Spinal cord (tissue), 10 donors: ENCODE data around the gene SIPA1L3. TPM values are rescaled to one million over a fixed set of nuclear protein-coding genes. Genes with fewer than 3 reads are reported as not detected.
A peak's percentile ranks its signal among the peaks of the same experiment; 100 is the strongest.
"Not testable (repeated sequence)": the region's sequence is repeated elsewhere in the genome, so short reads cannot be mapped to it uniquely, and the experiment has no call there.

ENCODE experiments used
- DNase-seq, 6 donors: peaks; one replicate each; pipeline versions ENCODE4 v3.0.0 to v3.0.0-alpha.2; 2013 to 2015; ENCODE audit warnings: low spot score in 6 of 6, low read depth in 4 of 6
- H3K27ac ChIP-seq: one replicate; pipeline ENCODE4 v1.5.1; 2013; ENCODE audit warnings: low read depth, low read length, control low read depth
- H3K27me3 ChIP-seq: one replicate; pipeline ENCODE4 v1.6.1; 2013; ENCODE audit warnings: low read length; ENCODE audit not compliant: control insufficient read depth, insufficient read depth
- H3K36me3 ChIP-seq: one replicate; pipeline ENCODE4 v1.6.1; 2013; ENCODE audit warnings: low read length; ENCODE audit not compliant: control insufficient read depth, insufficient read depth
- H3K4me1 ChIP-seq: one replicate; pipeline ENCODE4 v1.6.1; 2013; ENCODE audit warnings: low read length; ENCODE audit not compliant: control insufficient read depth, insufficient read depth
- H3K4me3 ChIP-seq: one replicate; pipeline ENCODE4 v1.5.1; 2013; ENCODE audit warnings: low read depth, low read length, control low read depth
- H3K9me3 ChIP-seq: one replicate; pipeline ENCODE4 v1.6.1; 2013; ENCODE audit warnings: low read length; ENCODE audit not compliant: control insufficient read depth, insufficient read depth
- WGBS: methylation state at CpG from one replicate; pipeline ENCODE4 v1.1.5; 2013; ENCODE audit warnings: missing lambda C conversion rate; ENCODE audit not compliant: insufficient coverage; 5-methylcytosine and 5-hydroxymethylcytosine counted together
- long read RNA-seq, 4 donors: transcript quantifications; one replicate each; lab custom pipeline, GENCODE V29; 2026
- polyA plus RNA-seq, 2 donors: library from polyadenylated mRNA; unstranded; fragments of 120-200 nt; gene quantifications; one replicate each; pipeline ENCODE4 v1.2.1, GENCODE V29; 2013; ENCODE audit not compliant: insufficient read length in 2 of 2
- total RNA-seq, 2 donors: library from RNA; depleted of rRNA in 1 of 2; stranded (reverse); fragments of 120-200 nt in 1 of 2; fragments of >200 nt in 1 of 2; gene quantifications; one replicate each; pipeline versions ENCODE4 v1.2.3 to v1.2.4, GENCODE V29; 2013 to 2014
- donor health status: healthy.

SIPA1L3 gene, protein sequence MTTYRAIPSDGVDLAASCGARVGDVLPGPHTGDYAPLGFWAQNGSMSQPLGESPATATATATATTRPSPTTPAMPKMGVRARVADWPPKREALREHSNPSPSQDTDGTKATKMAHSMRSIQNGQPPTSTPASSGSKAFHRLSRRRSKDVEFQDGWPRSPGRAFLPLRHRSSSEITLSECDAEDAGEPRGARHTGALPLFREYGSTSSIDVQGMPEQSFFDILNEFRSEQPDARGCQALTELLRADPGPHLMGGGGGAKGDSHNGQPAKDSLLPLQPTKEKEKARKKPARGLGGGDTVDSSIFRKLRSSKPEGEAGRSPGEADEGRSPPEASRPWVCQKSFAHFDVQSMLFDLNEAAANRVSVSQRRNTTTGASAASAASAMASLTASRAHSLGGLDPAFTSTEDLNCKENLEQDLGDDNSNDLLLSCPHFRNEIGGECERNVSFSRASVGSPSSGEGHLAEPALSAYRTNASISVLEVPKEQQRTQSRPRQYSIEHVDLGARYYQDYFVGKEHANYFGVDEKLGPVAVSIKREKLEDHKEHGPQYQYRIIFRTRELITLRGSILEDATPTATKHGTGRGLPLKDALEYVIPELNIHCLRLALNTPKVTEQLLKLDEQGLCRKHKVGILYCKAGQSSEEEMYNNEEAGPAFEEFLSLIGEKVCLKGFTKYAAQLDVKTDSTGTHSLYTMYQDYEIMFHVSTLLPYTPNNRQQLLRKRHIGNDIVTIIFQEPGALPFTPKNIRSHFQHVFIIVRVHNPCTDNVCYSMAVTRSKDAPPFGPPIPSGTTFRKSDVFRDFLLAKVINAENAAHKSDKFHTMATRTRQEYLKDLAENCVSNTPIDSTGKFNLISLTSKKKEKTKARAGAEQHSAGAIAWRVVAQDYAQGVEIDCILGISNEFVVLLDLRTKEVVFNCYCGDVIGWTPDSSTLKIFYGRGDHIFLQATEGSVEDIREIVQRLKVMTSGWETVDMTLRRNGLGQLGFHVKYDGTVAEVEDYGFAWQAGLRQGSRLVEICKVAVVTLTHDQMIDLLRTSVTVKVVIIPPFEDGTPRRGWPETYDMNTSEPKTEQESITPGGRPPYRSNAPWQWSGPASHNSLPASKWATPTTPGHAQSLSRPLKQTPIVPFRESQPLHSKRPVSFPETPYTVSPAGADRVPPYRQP (N-terminal part only)
- 10 to 100 TPM; 13.6 to 16.3 TPM for total RNA-seq
- polyA plus RNA-seq: 10 to 100 TPM; 27.5 to 34.8 TPM
- long read RNA-seq, donor 1, partial matches to known transcripts: 0 of 1 reads
- long read RNA-seq, donor 1, other reads (novel, unspliced or antisense): 0 of 1 reads
- long read RNA-seq, donor 2: 0 reads
- long read RNA-seq, donor 3, partial matches to known transcripts: 7 of 8 reads
- long read RNA-seq, donor 3, other reads (novel, unspliced or antisense): 0 of 8 reads
- long read RNA-seq, donor 4, partial matches to known transcripts: 0 of 2 reads
- long read RNA-seq, donor 4, other reads (novel, unspliced or antisense): 0 of 2 reads

DNA sequence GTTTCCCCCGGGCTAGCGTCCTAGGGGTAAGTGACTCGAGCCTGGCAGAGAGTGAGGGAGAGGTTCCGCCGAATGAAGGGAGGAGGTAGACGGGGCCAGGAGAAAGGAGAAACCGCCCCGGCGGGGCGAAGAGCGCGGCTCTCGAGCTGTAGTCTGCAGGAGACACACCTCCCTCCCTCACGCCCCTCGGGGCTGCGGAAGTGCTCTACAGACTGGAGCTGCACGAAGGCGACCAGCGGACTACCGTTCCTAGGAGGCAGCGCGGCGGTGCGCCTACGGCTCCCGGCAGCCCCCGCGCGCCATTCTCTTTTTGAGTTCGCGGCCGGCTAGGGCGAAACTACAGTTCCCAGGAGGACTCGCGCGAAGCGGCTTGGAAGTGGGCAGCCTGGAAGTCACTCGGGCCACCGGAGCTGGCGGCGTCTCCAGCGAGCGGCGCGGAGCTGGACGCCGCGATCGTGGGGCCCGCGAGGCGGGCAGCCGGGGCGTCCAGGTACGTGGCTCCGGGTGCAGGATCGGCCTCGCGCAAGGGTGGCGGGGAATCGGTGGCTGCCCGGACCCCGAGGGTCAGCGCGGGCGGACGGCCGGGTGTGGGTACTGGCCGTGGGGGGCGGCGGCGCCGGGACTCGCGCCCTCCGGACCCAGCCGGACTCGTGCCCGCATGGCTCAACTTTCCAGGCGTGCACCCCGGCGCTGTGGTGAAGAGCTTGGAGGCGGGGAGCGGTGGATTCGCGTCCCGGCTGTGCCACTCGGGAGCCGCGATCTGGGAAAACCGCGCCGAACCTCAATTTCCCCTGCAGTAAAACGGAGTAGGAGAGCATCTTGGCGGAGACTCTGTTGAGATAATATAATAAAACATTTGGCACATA lies at the start of gene SIPA1L3:
Gene SIPA1L3 (plus strand): TSS at position 340 of the 866 bp plus-strand sequence. CDS start 174,358 bp downstream, outside the sequence.
- peak within 1 kb of the TSS; percentile 88 for H3K27ac ChIP-seq
- peak; percentile 90 to 99 (median 93) for DNase-seq
- no peaks in the 10 kb centered on the region for H3K27me3 ChIP-seq
- peak within 1 kb of the TSS; percentile 71 for H3K4me3 ChIP-seq
- under 1% methylated on average over 88 of the region's 95 CpGs for WGBS
- peaks cover 18% of the 10 kb centered on the region for H3K4me1 ChIP-seq
- H3K9me3 ChIP-seq: no peaks in the 10 kb centered on the region
- H3K36me3 ChIP-seq: no peaks in the 10 kb centered on the region

DNA sequence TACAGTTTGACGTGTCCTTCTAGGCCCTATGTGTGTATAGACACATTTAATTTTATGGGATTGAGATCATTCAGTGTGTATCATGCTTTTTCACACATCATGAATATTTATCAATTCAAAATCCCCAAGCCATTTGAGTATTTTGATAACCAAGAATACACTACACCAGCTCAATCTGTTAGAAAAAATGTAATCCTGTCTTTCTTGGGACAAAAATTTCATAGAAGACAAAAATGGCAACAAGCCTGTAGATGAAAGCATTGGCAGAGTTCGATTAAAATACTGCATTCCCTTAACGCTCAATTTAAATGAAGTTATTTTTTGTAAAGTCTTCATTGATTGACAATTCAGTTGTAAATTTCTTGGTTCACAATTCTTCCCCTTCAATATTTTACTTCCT lies 42.5 kb upstream of the SIPA1L3 start:
- no peaks in the 10 kb centered on the region for H3K4me1 ChIP-seq
- H3K4me3 ChIP-seq: no peak overlapping the region
- peak in 1 of 6 donors; percentile 69 for DNase-seq
- H3K27me3 ChIP-seq: no peaks in the 10 kb centered on the region
- H3K9me3 ChIP-seq: no peaks in the 10 kb centered on the region
- no peak overlapping the region for H3K27ac ChIP-seq
- no CpG with 5 or more reads among the region's 3 CpGs for WGBS
- no peaks in the 10 kb centered on the region for H3K36me3 ChIP-seq

DNA sequence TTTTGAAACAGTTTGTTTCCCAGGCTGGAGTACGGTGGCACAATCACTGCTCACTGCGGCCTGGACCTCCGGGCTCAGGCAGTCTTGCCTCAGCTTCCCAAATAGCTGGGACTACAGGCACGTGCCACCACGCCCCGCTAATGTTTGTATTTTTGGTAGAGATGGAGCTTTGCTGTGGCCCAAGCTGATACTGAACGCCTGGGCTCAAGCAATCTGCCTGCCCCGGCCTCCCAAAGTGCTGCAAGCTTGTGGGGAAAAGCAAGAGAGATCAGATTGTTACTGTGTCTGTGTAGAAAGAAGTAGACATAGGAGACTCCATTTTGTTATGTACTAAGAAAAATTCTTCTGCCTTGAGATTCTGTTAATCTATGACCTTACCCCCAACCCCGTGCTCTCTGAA lies 41.1 kb upstream of the SIPA1L3 start:
- not testable (repeated sequence) for H3K36me3 ChIP-seq, DNase-seq, H3K4me1 ChIP-seq, H3K27me3 ChIP-seq, H3K4me3 ChIP-seq, H3K27ac ChIP-seq, H3K9me3 ChIP-seq
- 81% methylated on average over 6 of the region's 9 CpGs for WGBS

DNA sequence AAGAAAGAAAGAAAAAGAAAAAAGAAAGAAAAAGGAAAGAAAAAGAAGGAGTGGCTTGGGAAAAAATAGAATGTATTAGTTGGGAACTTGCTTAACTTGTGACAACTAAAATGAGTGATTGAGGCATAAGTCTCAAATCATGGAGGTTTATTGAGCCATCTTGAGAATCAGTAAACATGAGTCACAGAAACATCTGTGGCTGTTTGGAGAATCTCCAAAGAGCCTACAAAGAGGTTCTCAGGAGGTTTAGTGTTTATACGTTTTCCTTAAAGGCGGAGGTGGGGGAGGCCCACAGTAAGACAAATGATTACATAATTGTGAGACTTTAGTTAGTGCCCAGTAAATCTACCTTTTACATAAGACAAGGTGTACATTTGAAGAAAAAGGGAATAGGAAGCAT lies 39.2 kb upstream of the SIPA1L3 start:
- H3K27ac ChIP-seq: no peak overlapping the region
- H3K9me3 ChIP-seq: no peaks in the 10 kb centered on the region
- no peaks in the 10 kb centered on the region for H3K4me1 ChIP-seq
- WGBS: no CpG with 5 or more reads among the region's 2 CpGs
- DNase-seq: no peak
- H3K36me3 ChIP-seq: no peaks in the 10 kb centered on the region
- H3K27me3 ChIP-seq: no peaks in the 10 kb centered on the region
- H3K4me3 ChIP-seq: no peak overlapping the region

DNA sequence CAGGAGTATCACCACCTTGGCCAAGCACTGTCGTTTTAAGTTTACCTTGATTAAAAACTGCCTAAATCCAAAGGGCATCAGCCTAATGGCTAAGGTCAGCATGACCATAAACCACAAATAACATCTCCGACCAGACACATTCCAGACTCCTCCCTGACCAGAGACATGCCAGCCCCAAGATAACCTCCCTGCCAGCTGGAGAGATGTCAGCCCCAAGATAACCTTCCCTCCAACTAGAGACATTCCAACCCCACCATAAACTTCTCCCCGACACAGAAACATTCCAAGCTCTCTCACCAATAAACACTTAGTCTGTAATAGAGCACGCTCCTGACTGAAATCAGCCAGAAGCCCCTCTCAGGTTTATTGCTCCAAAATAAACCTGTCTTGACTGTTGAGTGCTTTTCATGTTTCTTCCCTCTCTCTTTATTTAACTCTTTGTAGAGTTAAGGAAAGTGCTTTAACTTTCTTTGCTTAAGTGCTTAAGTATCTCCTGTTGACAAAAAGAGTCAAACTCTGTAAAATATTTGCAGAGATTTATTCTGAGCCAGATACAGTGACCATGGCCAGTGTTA lies 37.2 kb upstream of the SIPA1L3 start:
- 83% methylated on average over 4 of the region's 4 CpGs for WGBS
- DNase-seq: no peak
- Histone ChIP-seq H3K4me3 (no peak overlapping the region), H3K27me3 (no peaks in the 10 kb centered on the region), H3K9me3 (no peaks in the 10 kb centered on the region), H3K36me3 (no peaks in the 10 kb centered on the region), H3K27ac (no peak overlapping the region), H3K4me1 (no peaks in the 10 kb centered on the region)

DNA sequence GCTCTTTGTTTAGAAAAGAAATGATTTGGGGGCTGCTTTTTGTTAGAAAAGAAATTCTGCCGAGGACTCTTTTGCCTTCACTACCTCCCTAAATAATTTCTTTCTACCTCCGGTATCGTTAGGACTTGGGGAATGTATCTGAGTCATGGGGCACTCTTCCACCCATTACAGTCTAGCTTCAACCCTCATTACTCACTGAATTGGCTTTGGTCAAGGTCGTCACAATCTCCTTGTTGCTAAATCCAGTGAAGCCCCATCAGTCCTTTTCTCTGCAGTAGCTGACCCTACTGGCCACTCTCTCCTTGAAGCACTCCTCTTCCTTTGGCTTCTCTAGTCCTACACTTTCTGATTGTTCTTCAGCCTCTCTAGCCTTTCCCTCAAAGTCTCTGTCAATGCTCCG lies 34.6 kb upstream of the SIPA1L3 start:
- Histone ChIP-seq H3K27me3 (no peaks in the 10 kb centered on the region), H3K4me1 (no peaks in the 10 kb centered on the region), H3K27ac (no peak overlapping the region), H3K36me3 (no peaks in the 10 kb centered on the region), H3K4me3 (no peak overlapping the region), H3K9me3 (no peaks in the 10 kb centered on the region)
- 89% methylated on average over 4 of the region's 5 CpGs for WGBS
- no peak for DNase-seq

DNA sequence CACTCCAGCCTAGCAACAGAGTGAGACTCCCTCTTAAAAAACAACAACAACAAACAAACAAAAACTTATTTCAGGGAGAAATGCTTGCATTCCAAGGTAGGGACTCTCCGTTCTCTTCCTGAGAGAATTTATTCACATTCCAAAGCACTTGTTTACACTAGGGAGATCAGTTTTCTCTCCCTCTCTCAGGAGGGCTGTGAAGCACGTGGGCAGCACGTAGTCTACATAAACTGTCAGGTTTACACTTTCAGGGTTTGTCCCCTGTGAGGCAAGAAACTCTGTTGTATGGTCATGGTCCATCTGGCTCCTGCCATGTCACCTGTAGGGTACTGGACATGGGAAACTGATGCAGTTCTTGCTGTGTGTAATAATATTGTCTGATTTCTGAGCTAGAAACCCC lies 32.2 kb upstream of the SIPA1L3 start:
- H3K27ac ChIP-seq: no peak overlapping the region
- no peaks in the 10 kb centered on the region for H3K36me3 ChIP-seq
- H3K4me3 ChIP-seq: no peak overlapping the region
- H3K27me3 ChIP-seq: no peaks in the 10 kb centered on the region
- DNase-seq: no peak
- WGBS: 35% methylated on average over 2 of the region's 3 CpGs
- H3K9me3 ChIP-seq: no peaks in the 10 kb centered on the region
- H3K4me1 ChIP-seq: no peaks in the 10 kb centered on the region

DNA sequence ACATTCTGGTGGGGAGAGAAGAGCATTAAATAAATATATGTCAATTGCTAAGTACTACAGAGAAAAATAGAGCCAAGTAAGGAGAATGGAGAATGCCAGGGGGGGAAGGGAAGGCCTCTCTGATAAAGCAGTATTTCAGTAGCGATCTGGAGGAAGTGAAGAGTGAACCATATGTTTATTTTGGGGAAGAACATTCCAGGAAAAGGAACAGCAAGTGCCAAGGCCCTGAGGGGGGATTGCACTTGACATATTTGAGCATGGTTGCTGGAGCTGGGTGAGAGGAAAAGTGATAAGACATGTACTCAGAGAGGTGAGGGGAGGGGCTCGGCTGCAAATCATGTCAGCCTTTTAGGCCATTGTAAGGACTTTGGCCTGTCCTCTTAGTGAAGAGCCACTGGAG lies 31.0 kb upstream of the SIPA1L3 start:
- Histone ChIP-seq H3K4me3 (no peak overlapping the region), H3K27me3 (no peaks in the 10 kb centered on the region), H3K36me3 (no peaks in the 10 kb centered on the region), H3K9me3 (peaks cover under 1% of the 10 kb centered on the region), H3K4me1 (no peaks in the 10 kb centered on the region), H3K27ac (no peak overlapping the region)
- WGBS: 88% methylated on average over 2 of the region's 2 CpGs
- peak in 1 of 6 donors; percentile 70 for DNase-seq
